ENCODE measurements around the gene CAMP.
"Not testable (repeated sequence)": the region's sequence is repeated elsewhere in the genome, so short reads cannot be mapped to it uniquely, and the experiment has no call there.

The CAMP gene, protein sequence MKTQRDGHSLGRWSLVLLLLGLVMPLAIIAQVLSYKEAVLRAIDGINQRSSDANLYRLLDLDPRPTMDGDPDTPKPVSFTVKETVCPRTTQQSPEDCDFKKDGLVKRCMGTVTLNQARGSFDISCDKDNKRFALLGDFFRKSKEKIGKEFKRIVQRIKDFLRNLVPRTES

DNA sequence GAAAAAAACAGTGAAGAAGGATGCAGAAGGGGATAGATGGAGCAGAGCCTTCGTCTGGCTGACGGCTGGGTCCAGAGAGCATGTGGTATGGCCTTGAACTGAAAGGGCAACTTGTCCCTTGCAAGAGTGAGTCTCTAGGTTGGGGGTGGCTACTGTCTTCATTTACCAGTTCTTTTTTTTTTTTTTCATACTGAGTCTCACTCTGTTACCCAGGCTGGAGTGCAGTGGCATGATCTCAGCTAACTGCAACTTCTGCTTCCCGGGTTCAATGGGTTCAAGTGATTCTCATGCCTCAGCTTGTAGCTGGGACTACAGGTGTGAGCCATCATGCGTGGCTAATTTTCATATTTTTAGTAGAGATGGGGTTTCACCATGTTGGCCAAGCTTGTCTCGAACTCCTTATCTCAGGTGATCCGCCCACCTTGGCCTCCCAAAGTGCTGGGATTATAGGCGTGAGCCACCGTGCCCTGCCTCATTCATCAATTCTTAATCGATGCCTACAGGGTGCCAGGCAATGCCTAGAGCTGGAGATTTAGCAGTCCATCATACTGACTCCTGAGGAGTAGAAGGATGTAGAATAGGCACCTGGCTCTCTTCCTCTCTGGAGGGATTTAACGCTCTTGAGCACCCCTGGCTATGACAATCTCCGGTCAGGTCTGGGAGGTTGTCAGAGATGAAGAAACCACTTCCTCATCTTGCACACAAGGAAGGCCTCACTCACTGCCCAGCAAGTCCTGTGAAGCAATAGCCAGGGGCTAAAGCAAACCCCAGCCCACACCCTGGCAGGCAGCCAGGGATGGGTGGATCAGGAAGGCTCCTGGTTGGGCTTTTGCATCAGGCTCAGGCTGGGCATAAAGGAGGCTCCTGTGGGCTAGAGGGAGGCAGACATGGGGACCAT, at the start of gene CAMP:
Gene CAMP (plus strand): TSS at position 880 of the 898 bp plus-strand sequence. CDS start 17 bp downstream, at position 897.
- DNase-seq: peak in 26 of 56 donors; percentile 2 to 64 (median 16)

GRCh38 chr3:48178072-48178471, 45.2 kb upstream of the CAMP start:
- DNase-seq: no peak

DNA sequence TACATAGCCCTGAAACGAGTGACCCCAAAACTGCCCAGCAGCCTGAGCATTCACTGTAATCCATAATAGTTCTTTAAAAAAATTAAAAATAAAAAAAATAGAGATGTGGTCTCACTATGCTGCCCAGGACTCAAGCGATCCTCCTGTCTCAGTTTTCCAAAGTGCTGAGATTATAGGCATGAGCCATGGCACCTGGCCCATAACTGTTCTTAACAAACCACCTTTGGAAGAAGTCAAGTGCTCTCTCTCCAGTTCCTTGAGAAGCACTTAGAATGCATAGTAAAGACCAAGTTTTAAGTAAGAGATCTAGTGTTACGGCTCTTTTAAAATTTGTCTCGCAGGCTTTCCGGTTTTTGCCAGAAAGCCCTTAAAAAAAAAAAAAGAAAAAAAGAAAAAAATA, 43.3 kb upstream of the CAMP start:
- no peak for DNase-seq

GRCh38 chr3:48180531-48181253, 42.6 kb upstream of the CAMP start:
- DNase-seq: no peak

DNA sequence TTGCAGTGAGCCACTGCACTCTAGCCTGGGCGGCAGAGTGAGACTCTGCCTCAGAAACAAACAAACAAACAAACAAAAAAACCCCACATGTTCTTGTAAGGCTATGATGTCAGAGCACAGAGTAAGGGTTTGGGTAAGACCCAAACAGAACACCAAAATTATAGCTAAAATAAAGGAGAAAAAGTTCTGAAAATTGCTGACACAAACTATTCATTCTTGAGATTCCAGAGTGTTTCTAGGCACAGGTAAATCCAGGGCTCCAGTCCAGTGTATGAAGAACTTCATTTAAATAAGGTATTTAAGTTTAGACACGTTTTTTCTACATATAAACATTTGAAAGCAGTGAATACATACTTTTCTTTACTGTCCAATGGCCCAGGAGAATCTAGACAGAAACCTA, 39.0 kb upstream of the CAMP start:
- no peak for DNase-seq

DNA sequence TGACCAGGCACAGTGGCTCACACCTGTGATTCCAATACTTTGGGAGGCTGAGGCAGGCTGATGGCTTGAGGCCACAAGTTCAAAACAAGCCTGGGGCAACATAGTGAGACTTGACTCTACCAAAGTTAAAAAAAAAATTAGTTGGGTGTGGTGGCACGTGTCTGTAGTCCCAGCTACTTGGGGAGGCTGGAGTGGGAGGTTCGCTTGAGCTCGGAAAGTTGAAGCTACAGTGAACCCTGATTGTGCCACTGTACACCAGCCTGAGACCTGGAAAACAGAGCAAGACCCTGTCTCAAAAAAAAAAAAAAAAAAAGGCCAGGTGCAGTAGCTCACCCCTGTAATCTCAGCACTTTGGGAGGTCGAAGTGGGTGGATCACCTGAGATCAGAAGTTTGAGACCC, 38.2 kb upstream of the CAMP start:
- no peak for DNase-seq

DNA sequence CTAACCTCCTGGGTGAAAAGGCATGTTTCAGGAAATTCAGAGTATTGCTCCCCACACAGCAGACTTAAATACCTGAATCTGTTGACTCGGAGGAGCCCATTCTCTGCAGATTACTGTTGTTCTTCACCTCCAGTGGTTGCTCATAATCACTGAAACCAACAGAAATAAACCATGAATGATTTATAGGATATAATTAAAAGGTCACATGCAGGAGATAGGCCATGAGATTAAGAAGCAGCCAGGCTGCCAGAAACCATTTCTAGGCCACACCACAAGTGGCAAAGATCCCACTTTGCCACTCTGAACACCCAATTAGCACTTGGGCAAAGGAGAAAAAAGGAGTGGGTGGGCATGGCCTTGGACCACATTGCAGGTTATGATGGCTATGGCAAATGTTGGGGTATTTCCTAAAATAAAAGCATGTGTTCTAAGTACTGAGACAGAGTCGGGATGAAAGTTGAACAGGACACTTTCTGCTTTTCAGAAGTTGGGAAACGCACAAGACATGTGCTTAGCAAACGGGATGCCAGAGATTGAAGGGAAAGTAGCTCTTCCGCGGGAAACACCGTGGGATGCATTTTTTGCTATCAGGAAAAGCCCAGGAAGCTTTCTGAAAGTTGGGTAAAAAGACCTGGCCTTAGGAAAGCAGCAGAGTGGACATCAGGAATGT, 36.5 kb upstream of the CAMP start:
- no peak for DNase-seq

DNA sequence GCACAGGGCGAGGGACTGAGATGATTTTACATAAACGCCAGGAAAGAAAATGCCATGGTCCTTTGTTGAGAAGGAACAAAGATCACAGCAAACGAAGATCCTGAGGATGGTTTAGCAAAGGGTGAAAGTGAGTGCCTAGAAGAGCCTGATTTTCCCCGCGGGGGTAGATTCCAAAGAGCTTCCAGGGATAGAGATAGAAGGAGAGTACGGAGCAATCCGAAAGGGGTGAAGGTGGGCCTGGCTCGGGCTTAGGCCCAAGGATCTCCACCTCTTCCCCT, 36.1 kb upstream of the CAMP start:
- DNase-seq: no peak

GRCh38 chr3:48187579-48188265, 35.6 kb upstream of the CAMP start:
- peak in 21 of 56 donors; percentile 5 to 81 (median 64) for DNase-seq

DNA sequence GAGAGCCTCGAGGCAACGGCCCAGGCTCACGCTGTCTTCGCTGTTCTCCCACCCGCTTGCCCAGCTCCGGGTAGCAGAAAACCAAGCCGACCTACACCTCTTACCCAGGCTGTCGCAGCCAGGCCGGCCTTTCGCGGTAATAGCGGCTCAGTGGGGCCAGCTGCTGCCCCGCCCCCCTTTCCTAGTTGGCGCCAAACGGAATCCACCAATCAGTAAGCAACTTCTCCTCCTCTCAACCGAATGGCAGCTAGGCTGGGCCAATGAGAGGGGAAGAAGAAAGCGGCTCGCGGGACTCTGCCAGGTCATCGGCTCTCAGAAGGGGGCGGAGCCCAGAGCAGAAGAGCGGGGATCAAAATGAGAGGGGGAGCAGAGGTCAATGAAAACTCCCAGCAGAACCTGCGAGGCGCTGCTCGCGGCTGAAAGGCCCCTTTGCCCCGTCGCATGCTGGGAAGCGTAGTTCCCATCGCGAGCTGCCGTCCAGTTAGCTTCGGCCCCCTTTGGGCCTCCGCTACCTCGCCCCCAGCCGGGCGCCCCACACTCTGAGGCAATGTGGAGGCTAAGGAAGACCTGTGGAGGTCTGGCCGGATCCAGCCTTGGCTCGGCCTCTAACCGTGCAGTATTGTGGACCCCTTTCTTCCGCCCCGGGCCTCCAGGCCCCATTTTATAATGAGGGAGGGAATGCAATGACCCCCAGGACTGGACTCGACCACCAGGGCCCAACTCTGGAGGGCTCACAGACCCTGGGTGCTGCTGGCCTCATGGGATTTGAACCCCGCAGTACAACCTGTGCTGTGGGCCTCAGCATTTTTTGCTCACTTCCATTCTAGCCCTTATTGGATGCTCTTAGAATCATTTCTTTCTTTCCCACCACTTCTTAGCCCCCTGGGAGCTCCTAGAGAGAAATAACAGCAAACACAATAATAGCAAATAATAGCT, 34.8 kb upstream of the CAMP start, which contains the start of gene CDC25A:
Gene CDC25A (minus strand): TSS at position 152 of the 936 bp plus-strand sequence. CDS start 470 bp downstream, outside the sequence.
- DNase-seq: peak; percentile 47 to 97 (median 92)

DNA sequence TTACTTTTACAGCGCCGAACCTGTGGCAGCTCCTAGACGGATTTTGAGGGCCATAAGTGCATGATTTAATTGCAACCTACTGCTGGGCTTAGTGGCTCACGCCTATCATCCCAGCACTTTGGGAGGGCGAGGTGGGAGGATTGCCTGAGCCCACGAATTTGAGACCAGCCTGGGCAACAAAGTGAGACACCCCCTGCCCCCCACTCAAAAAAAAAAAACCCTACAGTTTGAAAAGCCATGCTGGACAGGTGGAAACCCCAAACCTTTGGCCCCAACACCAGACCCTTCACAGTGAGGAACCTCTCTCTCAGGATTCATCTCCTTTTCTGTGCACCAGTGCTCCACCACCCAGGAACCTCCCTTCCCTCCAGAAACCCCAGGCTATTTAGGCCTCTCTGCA, 34.0 kb upstream of the CAMP start:
- DNase-seq: no peak

GRCh38 chr3:48190911-48191310, 32.4 kb upstream of the CAMP start:
- DNase-seq: no peak

DNA sequence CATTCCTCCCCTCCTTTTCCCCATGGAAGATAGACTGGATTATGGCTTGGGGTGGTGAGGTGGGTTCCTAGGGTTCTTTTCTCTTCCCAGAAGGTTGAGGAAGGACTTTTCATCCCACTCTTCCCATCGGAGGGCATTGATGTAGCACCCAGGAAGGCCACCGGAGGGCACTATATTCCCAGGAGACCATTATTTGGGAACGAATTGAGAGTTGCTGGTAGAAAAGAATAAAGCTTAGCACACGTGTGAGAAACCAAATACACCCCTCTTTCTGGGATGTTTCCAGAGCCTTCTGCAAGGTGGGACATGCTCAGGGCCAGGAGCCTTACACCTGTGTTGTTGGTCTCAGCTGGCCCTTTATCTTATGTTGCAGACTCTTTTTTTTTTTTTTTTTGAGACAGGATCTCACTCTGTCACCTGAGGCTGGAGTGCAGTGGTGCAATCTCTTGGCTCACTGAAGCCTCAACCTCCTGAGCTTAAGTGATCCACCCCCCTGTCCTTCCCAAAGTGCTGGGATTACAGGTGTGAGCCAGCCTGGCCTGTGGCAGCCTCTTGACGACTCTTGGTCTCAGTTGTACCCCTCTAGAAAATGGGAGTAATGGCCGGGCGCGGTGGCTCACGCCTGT, 28.7 kb upstream of the CAMP start:
- DNase-seq: peak in 34 of 56 donors; percentile 3 to 76 (median 19)

- no peak for DNase-seq
These were observed 26.7 kb upstream of the CAMP start for GRCh38 chr3:48196611-48197010.

GRCh38 chr3:48199117-48199516, 24.2 kb upstream of the CAMP start:
- DNase-seq: no peak

DNA sequence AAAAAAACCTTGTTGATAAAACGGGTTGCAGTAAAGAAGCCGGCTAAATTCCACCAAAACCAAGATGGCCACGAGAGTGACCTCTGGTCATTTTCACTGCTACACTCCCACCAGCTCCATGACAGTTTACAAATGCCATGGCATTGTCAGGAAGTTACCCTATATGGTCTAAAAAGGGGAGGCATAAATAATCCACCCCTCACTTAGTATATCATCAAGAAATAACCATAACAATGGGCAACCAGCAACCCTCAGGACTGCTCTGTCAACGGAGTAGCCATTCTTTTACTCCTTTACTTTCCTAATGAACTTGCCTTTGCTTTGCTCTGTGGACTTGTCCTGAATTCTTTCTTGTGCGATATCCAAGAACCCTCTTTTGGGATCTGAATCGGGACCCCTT, 20.7 kb upstream of the CAMP start:
- no peak for DNase-seq

DNA sequence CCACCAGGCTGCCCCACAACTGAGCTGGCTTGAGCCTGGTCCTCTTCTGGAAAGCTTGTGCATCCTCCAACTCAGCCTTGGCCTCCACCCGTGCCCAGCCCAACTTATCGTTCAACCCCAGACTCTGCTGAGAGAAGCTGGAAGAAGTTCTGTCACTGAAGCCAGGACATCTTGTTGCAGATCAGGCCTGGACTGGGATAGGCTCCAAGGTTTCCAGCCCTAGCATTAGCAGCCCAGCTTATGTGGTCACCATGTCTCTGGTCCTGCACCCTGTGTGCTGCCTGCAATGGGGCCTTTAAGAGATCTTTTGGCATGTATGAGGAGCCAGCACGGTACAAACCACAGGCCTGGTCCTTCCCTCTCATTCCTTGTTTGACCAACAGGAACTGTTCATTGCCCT, 15.2 kb upstream of the CAMP start:
- DNase-seq: no peak

DNA sequence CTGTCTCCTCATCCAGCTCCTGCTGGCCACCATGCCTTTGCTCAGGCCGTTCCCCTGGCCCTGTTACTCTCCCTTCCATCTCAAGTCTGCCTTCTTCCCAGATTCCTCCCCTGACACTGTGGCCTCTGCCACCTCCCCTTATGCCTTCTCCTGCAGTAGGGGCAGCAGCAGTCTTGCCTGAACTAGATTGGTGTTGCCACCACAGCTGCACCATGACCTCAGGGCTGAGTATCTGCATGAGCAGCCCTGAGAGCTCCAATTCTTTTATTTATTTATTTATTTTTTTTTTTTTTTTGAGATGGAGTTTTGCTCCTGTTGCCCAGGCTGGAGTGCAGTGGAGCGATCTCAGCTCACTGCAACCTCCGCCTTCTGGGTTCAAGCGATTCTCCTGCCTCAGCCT, 13.8 kb upstream of the CAMP start:
- DNase-seq: no peak

DNA sequence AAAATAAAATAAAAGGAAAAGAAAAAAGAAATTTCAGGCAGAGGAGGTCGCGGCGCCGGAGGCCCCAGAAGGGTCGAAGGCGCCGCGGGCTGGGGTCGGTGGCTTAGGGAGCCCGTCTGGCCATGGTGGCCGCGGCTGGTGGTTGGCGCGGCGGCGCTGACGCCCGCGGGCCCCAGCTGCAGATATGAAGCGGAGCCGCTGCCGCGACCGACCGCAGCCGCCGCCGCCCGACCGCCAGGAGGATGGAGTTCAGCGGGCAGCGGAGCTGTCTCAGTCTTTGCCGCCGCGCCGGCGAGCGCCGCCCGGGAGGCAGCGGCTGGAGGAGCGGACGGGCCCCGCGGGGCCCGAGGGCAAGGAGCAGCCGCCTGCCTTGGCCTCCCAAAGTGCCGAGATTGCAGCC, 12.8 kb upstream of the CAMP start:
- DNase-seq: not testable (repeated sequence)
